ACC112 (cell line): ENCODE measurements around the gene EDC3.

ENCODE experiments used
- H2AFZ ChIP-seq: fragments of 200-600 bp; sonication (generic); one replicate; pipeline ENCODE4 v1.6.0; 2017; ENCODE audit warnings: antibody characterized with exemption, low read length; ENCODE audit not compliant: unreplicated experiment
- H3K27ac ChIP-seq: fragments of 200-600 bp; sonication (generic); 2 replicates; pipeline ENCODE4 v1.5.1; 2014; ENCODE audit warnings: low read depth, mild to moderate bottlenecking, antibody characterized with exemption, low read length, moderate library complexity
- H3K27me3 ChIP-seq: fragments of 200-600 bp; sonication (generic); 2 replicates; pipeline ENCODE4 v1.6.1; 2014; ENCODE audit warnings: mild to moderate bottlenecking, antibody characterized with exemption, low read length, moderate library complexity, mixed read lengths; ENCODE audit not compliant: insufficient read depth
- H3K36me3 ChIP-seq: fragments of 200-600 bp; sonication (generic); 2 replicates; pipeline ENCODE4 v1.6.1; 2016; ENCODE audit warnings: mild to moderate bottlenecking, antibody characterized with exemption, low read length, moderate library complexity, mixed read lengths; ENCODE audit not compliant: insufficient read depth
- H3K4me1 ChIP-seq: fragments of 200-600 bp; sonication (generic); one replicate; pipeline ENCODE4 v1.6.1; 2016; ENCODE audit warnings: low read length, mixed read lengths; ENCODE audit not compliant: insufficient read depth, unreplicated experiment, control insufficient read depth
- H3K4me3 ChIP-seq: fragments of 200-600 bp; sonication (generic); 2 replicates; pipeline ENCODE4 v1.5.1; 2014; ENCODE audit warnings: mild to moderate bottlenecking, low read depth, low read length
- H3K79me2 ChIP-seq: fragments of 200-600 bp; sonication (generic); one replicate; pipeline ENCODE4 v1.6.0; 2016; ENCODE audit warnings: low read length; ENCODE audit not compliant: control insufficient read depth, unreplicated experiment, insufficient read depth

Gene EDC3

DNA sequence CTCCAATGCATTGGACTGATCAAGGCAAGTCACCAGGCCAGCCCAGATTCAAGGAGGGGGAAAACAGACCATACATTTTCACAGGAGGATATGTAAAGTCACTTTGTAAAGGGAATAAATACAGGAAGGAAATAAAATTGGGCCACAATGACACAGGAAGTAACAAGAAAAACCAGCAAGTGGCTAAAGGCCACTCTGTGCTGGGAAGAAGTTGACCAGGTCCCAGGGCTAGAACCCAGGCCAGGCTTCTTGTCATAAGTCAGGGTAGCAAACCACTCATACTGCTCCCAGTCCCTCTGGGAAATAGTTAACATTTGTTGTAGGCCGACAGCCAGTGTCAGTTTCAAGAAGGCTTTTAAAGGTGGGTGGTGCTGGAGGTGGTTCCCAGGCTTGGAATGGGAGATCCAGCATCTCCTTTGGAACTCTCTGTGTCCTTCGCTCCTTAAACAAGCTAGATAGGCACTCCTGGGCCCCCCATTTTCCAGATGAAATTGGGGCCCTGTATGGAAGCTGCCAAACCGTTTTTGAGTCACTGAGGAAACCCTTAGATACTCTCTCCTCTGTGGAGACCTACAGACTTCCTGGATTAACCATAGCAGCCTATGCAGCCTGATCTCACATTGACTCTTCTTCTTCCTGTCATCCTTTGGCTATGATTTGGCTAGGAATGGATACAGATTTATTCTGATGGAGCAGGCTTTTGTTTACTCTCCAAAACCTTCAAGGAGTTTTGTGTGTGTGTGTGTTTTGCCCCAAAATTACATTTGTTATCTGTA lies 14.7 kb upstream of the EDC3 start:
- Histone ChIP-seq H3K27ac (no peak overlapping the region), H3K27me3 (peaks cover 49% of the 10 kb centered on the region), H3K79me2 (no peaks in the 10 kb centered on the region), H3K36me3 (no peaks in the 10 kb centered on the region), H3K4me3 (no peak overlapping the region), H3K4me1 (no peaks in the 10 kb centered on the region), H2AFZ (no peak overlapping the region)

GRCh38 chr15:74709892-74710291 lies 14.1 kb upstream of the EDC3 start:
- H3K4me3 ChIP-seq: no peak overlapping the region
- H3K36me3 ChIP-seq: no peaks in the 10 kb centered on the region
- H3K27ac ChIP-seq: no peak overlapping the region
- H3K4me1 ChIP-seq: no peaks in the 10 kb centered on the region
- H3K27me3 ChIP-seq: peaks cover 49% of the 10 kb centered on the region
- no peaks in the 10 kb centered on the region for H3K79me2 ChIP-seq
- no peak overlapping the region for H2AFZ ChIP-seq

GRCh38 chr15:74709011-74709410 lies 13.2 kb upstream of the EDC3 start:
- Histone ChIP-seq H3K79me2 (no peaks in the 10 kb centered on the region), H3K4me3 (no peak overlapping the region), H2AFZ (no peak overlapping the region), H3K36me3 (no peaks in the 10 kb centered on the region), H3K27me3 (peaks cover 50% of the 10 kb centered on the region), H3K27ac (no peak overlapping the region), H3K4me1 (no peaks in the 10 kb centered on the region)

DNA sequence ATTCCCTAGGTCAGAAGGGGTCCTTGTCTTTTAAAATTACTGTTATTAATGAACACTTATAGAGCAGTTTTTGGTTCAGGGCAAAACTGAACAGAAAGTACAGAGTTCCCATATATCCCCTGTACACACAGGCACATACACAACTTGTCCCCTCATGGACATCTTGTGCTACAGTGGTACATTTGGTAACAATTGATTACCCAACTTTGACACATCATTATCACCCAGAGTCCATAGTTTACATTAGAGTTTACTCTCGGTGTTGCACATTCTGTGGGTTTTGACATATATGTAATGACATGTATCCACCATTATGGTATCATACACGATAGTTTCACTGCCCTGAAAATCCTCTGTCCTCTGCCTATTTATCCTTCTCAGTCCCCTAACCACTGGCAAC lies 984 bp upstream of the EDC3 start:
- Histone ChIP-seq H3K4me3 (peak overlapping the region; percentile 87), H3K36me3 (no peaks in the 10 kb centered on the region), H3K79me2 (peaks cover 45% of the 10 kb centered on the region), H3K27ac (no peak overlapping the region), H3K4me1 (peaks cover 19% of the 10 kb centered on the region), H2AFZ (peak overlapping the region; percentile 99), H3K27me3 (peaks cover 3% of the 10 kb centered on the region; the same call in 1 of the 2 replicates)

DNA sequence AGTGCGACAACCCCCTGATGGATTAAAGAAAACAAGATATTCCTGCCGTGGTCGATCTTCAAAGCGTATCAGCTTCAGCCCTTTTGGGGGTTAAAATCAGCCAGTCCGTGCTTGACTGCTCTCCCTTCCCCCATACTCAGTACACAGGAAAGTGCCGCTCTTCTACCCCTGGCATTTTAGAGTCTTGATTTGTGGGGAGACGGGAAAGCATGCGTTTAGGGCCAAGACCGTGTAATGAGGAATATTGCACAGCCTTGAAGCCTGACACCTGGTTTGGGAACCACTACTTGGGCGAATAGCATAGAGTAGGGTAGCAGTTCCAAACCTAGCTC lies 540 bp upstream of the EDC3 start:
- Histone ChIP-seq H3K27ac (peak overlapping the region; percentile 38; the same call in 1 of the 2 replicates), H3K79me2 (peaks cover 49% of the 10 kb centered on the region), H3K4me1 (peaks cover 19% of the 10 kb centered on the region), H3K4me3 (peak overlapping the region; percentile 87), H3K27me3 (no peaks in the 10 kb centered on the region), H3K36me3 (no peaks in the 10 kb centered on the region), H2AFZ (peak overlapping the region; percentile 99)

DNA sequence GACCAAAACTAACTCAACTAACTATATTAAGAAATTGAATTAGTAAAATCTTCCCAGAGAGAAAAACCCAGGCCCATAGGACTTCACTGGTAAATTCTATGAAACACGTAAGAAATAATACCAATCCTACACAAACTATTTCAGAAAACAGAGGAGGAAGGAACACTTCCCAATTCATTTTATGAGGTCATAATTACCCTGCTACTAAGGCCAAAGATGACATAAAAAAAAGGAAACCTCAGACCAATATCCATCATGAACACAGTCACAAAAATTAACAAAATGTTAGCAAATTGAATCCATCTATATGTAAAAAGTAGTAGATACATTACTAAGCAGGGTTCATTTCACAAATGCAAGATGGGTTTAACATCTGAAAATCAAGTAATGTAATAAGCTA lies 3.5 kb downstream of the EDC3 start:
- Histone ChIP-seq H2AFZ (no peak overlapping the region), H3K4me1 (peaks cover 18% of the 10 kb centered on the region), H3K27ac (no peak overlapping the region), H3K36me3 (peaks cover 6% of the 10 kb centered on the region), H3K79me2 (peaks cover 71% of the 10 kb centered on the region), H3K4me3 (no peak overlapping the region), H3K27me3 (no peaks in the 10 kb centered on the region)

DNA sequence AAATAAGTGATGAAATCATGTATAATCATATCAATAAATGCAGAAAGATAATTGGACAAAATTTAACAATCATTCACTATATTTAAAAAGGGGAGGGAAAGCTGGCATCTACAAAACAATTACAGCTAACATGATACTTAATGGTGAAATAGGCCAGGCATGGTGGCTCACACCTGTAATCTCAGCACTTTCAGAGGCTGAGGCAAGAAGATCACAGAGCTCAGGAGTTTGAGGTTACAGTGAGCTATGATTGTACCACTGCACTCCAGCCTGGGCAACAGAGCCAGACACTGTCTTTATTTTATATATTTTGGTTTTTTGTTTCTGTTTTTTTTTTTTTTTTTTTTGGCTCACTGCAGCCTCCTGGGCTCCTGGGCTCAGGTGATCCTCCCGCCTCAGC lies 12.1 kb downstream of the EDC3 start:
- peaks cover 33% of the 10 kb centered on the region for H3K79me2 ChIP-seq
- H3K27me3 ChIP-seq: no peaks in the 10 kb centered on the region

DNA sequence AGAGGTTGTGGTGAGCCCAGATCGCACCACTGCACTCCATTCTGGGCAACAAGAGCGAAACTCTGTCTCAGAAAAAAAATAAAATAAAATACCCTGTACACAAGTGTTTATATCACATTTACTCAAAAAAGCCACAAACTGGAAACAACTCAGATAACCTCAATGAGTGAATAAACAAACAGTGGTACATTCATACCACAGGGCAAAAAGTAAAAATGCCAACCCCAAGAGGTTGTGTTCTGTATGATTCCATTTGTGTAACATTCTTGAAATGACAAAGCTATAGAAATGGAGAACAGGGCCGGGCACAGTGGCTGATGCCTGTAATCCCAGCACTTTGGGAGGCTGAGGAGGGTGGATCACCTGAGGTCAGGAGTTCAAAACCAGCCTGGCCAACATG lies 12.9 kb downstream of the EDC3 start:
- peaks cover 30% of the 10 kb centered on the region for H3K79me2 ChIP-seq
- peaks cover 12% of the 10 kb centered on the region for H3K36me3 ChIP-seq
- no peaks in the 10 kb centered on the region for H3K4me1 ChIP-seq
- H2AFZ ChIP-seq: no peak overlapping the region
- no peak overlapping the region for H3K27ac ChIP-seq
- no peak overlapping the region for H3K4me3 ChIP-seq
- no peaks in the 10 kb centered on the region for H3K27me3 ChIP-seq

More for the DNA sequence above, 12.1 kb downstream of the EDC3 start:
- no peak overlapping the region for H3K4me3 ChIP-seq
- H3K27ac ChIP-seq: no peak overlapping the region
- no peak overlapping the region for H2AFZ ChIP-seq
- H3K4me1 ChIP-seq: no peaks in the 10 kb centered on the region
- peaks cover 12% of the 10 kb centered on the region for H3K36me3 ChIP-seq

DNA sequence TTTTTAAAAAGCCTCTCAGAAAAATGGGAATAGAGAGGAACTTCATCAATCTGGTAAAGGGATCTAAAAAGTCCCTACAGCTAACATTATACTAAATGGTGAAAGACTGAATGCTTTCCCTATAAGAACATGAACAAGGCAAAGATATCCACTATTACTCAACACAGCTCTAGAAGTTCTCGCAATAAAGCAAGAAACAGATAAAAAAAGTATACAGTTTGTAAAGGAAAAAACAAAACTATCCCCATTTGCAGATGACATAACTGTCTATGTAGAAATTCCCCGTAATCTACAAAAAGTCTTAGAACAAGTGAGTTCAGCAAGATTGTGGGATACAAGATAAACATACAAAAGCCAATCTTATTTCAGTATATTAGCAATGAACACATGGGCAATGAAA lies 15.4 kb downstream of the EDC3 start:
- H3K79me2 ChIP-seq: peaks cover 39% of the 10 kb centered on the region
- H2AFZ ChIP-seq: no peak overlapping the region
- no peaks in the 10 kb centered on the region for H3K27me3 ChIP-seq

DNA sequence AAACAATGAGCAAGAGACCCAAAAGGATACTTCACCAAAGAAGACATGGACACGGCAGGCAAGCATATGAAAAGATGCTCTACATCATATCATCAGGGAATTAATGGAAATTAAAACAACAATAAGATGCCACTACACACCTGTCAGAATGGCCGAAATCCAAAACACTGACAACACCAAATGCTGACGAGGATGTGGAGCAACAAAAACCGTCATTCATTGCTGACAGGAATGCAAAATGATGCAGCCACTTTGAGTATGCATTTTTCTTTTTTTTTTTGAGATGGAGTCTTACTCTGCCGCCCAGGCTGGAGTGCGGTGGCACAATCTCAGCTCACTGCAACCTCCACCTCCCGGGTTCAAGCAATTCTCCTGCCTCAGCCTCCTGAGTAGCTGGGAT lies 19.0 kb downstream of the EDC3 start:
- Histone ChIP-seq H3K27me3 (no peaks in the 10 kb centered on the region), H3K79me2 (peaks cover 33% of the 10 kb centered on the region), H3K27ac (no peak overlapping the region), H2AFZ (no peak overlapping the region), H3K4me3 (no peak overlapping the region), H3K4me1 (no peaks in the 10 kb centered on the region), H3K36me3 (peaks cover 3% of the 10 kb centered on the region; the same call in 1 of the 2 replicates)

More for the DNA sequence above, 15.4 kb downstream of the EDC3 start:
- Histone ChIP-seq H3K27ac (no peak overlapping the region), H3K4me3 (no peak overlapping the region), H3K36me3 (peaks cover 9% of the 10 kb centered on the region), H3K4me1 (no peaks in the 10 kb centered on the region)

DNA sequence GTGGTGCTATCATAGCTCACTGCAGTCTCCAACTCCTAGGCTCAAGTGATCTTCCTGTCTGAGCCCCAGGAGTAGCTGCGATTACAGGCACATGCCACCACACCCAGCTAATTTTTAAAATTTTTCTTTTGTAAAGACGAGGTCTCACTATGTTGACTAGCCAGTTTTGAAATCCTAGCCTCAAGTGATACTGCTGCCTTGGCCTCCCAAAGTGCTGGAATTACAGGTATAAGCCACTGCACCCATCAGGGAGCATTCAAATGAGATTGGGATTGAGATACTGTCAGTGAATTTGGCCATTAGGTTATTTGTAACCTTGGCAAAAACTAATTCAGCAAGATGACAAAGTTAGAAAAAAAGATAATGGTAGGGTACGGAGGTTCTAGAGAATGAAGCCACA lies 21.7 kb downstream of the EDC3 start:
- H3K4me1 ChIP-seq: no peaks in the 10 kb centered on the region
- H3K27me3 ChIP-seq: no peaks in the 10 kb centered on the region
- H3K79me2 ChIP-seq: peaks cover 23% of the 10 kb centered on the region
- H2AFZ ChIP-seq: no peak overlapping the region
- no peak overlapping the region for H3K4me3 ChIP-seq
- peaks cover 3% of the 10 kb centered on the region; the same call in 1 of the 2 replicates for H3K36me3 ChIP-seq
- H3K27ac ChIP-seq: no peak overlapping the region
